Stimulated activated CD4-positive, alpha-beta T cell treated with anti-CD3 and anti-CD28 coated beads, TNF-alpha, amount 100 ng/mL, for 1 hour (primary cell): ENCODE data around the gene HSD17B14.
"Not testable (repeated sequence)": the region's sequence is repeated elsewhere in the genome, so short reads cannot be mapped to it uniquely, and the experiment has no call there.

ENCODE experiments used
- DNase-seq, 3 donors: peaks; one replicate each; pipeline ENCODE4 v3.0.0-alpha.2; 2020; ENCODE audit warnings: low read depth in 3 of 3, low spot score in 1 of 3

Gene HSD17B14

GRCh38 chr19:48768171-48768753, 68.0 kb downstream of the HSD17B14 start:
- not testable (repeated sequence) for DNase-seq

GRCh38 chr19:48765816-48766215, 70.5 kb downstream of the HSD17B14 start:
- DNase-seq, result not testable (repeated sequence)
